Measurements from ENCODE around the gene CADM1.
A peak's percentile ranks its signal among the peaks of the same experiment; 100 is the strongest.

CADM1 gene

GRCh38 chr11:115148101-115148500 lies 356.1 kb downstream of the CADM1 start:
- DNase-seq (ENCODE audit: low spot score), result no peak

GRCh38 chr11:115147243-115147807 lies 356.9 kb downstream of the CADM1 start:
- DNase-seq (ENCODE audit: low spot score), result no peak

- DNase-seq (ENCODE audit: low spot score), result no peak
Observed at GRCh38 chr11:115146425-115146824, 357.8 kb downstream of the CADM1 start.

GRCh38 chr11:115145324-115145723 lies 358.9 kb downstream of the CADM1 start:
- DNase-seq (ENCODE audit: low spot score), result no peak

- no peak for DNase-seq (ENCODE audit: low spot score)
Observed at GRCh38 chr11:115144914-115145313, 359.3 kb downstream of the CADM1 start.

- DNase-seq (ENCODE audit: low spot score), result no peak
Observed at GRCh38 chr11:115144014-115144413, 360.2 kb downstream of the CADM1 start.

- DNase-seq (ENCODE audit: low spot score), result no peak
Observed at GRCh38 chr11:115141231-115142114, 362.7 kb downstream of the CADM1 start.

GRCh38 chr11:115135936-115136335 lies 368.3 kb downstream of the CADM1 start:
- DNase-seq (ENCODE audit: low spot score), result no peak

- no peak for DNase-seq (ENCODE audit: low spot score)
Observed at GRCh38 chr11:115134926-115135325, 369.3 kb downstream of the CADM1 start.

GRCh38 chr11:115133475-115134209 lies 370.6 kb downstream of the CADM1 start:
- no peak for DNase-seq (ENCODE audit: low spot score)

GRCh38 chr11:115132436-115133228 lies 371.6 kb downstream of the CADM1 start:
- peak; percentile 7 for DNase-seq (ENCODE audit: low spot score)

- DNase-seq (ENCODE audit: low spot score), result no peak
Observed at GRCh38 chr11:115129473-115130289, 374.5 kb downstream of the CADM1 start.

- DNase-seq (ENCODE audit: low spot score), result no peak
Observed at GRCh38 chr11:115128226-115128625, 376.0 kb downstream of the CADM1 start.

- DNase-seq (ENCODE audit: low spot score), result no peak
Observed at GRCh38 chr11:115127790-115128189, 376.4 kb downstream of the CADM1 start.

- no peak for DNase-seq (ENCODE audit: low spot score)
Observed at GRCh38 chr11:115126515-115127208, 377.6 kb downstream of the CADM1 start.

- no peak for DNase-seq (ENCODE audit: low spot score)
Observed at GRCh38 chr11:115126092-115126491, 378.1 kb downstream of the CADM1 start.

- DNase-seq (ENCODE audit: low spot score), result no peak
Observed at GRCh38 chr11:115124786-115125185, 379.4 kb downstream of the CADM1 start.

- DNase-seq (ENCODE audit: low spot score), result no peak
Observed at GRCh38 chr11:115123641-115124040, 380.6 kb downstream of the CADM1 start.

GRCh38 chr11:115122274-115122673 lies 381.9 kb downstream of the CADM1 start:
- no peak for DNase-seq (ENCODE audit: low spot score)
